Stimulated activated CD4-positive, alpha-beta T cell treated with anti-CD3 and anti-CD28 coated beads, Interleukin-15, amount 100 ng/mL, for 24 hours (primary cell): ENCODE measurements around the gene PARVA.

ENCODE experiments used
- DNase-seq: peaks from one replicate; pipeline ENCODE4 v3.0.0-alpha.2; 2020

Gene PARVA

GRCh38 chr11:12376259-12377081, 901 bp upstream of the PARVA start:
- DNase-seq = no peak

- peak; percentile 25 for DNase-seq
These were observed 638 bp downstream of the PARVA start for GRCh38 chr11:12377824-12378593.

- no peak for DNase-seq
These were observed 3.4 kb downstream of the PARVA start for GRCh38 chr11:12380565-12381325.

GRCh38 chr11:12381875-12382274, 4.5 kb downstream of the PARVA start:
- DNase-seq = no peak

GRCh38 chr11:12382451-12382850, 5.1 kb downstream of the PARVA start:
- DNase-seq = no peak

- DNase-seq = no peak
These were observed 8.9 kb downstream of the PARVA start for GRCh38 chr11:12386309-12386708.

- no peak for DNase-seq
These were observed 9.4 kb downstream of the PARVA start for GRCh38 chr11:12386745-12387144.

- no peak for DNase-seq
These were observed 10.8 kb downstream of the PARVA start for GRCh38 chr11:12388173-12388572.

- no peak for DNase-seq
These were observed 11.7 kb downstream of the PARVA start for GRCh38 chr11:12388939-12389670.

- DNase-seq = no peak
These were observed 12.6 kb downstream of the PARVA start for GRCh38 chr11:12389676-12390657.

GRCh38 chr11:12390687-12391110, 13.3 kb downstream of the PARVA start:
- DNase-seq = no peak

GRCh38 chr11:12392672-12393071, 15.3 kb downstream of the PARVA start:
- DNase-seq = no peak

GRCh38 chr11:12393691-12394090, 16.3 kb downstream of the PARVA start:
- DNase-seq = no peak

- no peak for DNase-seq
These were observed 17.2 kb downstream of the PARVA start for GRCh38 chr11:12394601-12395000.

- DNase-seq = no peak
These were observed 18.0 kb downstream of the PARVA start for GRCh38 chr11:12395333-12395732.

GRCh38 chr11:12397931-12398334, 20.6 kb downstream of the PARVA start:
- no peak for DNase-seq

- no peak for DNase-seq
These were observed 22.0 kb downstream of the PARVA start for GRCh38 chr11:12399355-12399754.

GRCh38 chr11:12402025-12402424, 24.7 kb downstream of the PARVA start:
- no peak for DNase-seq

GRCh38 chr11:12402691-12403120, 25.3 kb downstream of the PARVA start:
- no peak for DNase-seq

- no peak for DNase-seq
These were observed 26.0 kb downstream of the PARVA start for GRCh38 chr11:12403122-12403996.
